Measurements from ENCODE around the gene CABLES2. TPM values are rescaled to one million over a fixed set of nuclear protein-coding genes. Genes with fewer than 3 reads are reported as not detected.

The CABLES2 gene
- total RNA-seq, 1 donor from 2014 or later = 8.1 TPM

DNA sequence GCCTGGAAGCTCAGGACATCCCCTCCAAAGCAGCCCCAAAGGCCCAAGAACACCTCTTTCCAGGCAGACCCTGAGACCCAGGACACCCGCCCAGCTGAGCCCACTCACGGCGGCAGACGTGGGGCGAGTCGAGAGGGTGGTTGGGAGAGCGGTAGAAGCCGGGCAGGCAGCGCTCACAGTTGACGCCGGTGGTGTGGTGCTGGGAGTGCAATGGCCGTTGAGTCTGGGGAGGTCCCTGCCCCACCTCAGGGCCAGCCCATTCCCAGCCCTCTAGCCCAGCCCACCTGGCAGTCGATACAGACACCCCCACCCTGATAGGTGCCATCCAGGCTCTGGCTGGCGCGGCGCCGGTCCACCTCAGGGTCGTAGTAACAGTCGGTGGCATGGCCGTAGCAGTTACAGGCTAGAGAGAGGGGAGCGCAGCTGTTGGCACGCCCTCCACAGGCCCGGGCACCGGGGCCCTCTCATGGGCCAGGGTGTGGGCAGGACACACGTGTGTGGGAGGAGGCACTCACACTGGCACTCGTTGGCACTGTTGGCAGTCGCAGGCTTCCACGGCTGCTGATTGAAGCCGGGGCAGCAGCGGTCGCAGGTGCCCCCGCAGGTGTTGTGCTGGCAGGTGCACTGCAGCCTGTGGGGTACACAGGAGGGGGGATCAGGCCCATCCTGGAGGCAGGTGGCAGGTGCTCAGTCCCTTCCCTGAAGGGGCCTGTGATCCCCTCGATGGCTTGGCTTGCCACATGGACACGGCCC, 60.5 kb downstream of the CABLES2 start:
- Histone ChIP-seq H3K27me3 (no peaks in the 10 kb centered on the region), H2AFZ (replicated peaks) (no peak overlapping the region), H3K4me3 (no peak overlapping the region), H3K79me2 (ENCODE audit: low read depth) (no peaks in the 10 kb centered on the region), H4K20me1 (ENCODE audit: low read depth) (no peaks in the 10 kb centered on the region), H3K9ac (no peak overlapping the region), H3K4me2 (no peak overlapping the region), H3K9me3 (ENCODE audit: low read depth) (no peaks in the 10 kb centered on the region), H3K27ac (no peak overlapping the region), H3K4me1 (no peaks in the 10 kb centered on the region), H3K36me3 (no peaks in the 10 kb centered on the region), H3F3A (ENCODE audit: low read depth) (no peaks in the 10 kb centered on the region)
- no peak overlapping the region for H3K27ac Mint-ChIP-seq
- H3K9me3 Mint-ChIP-seq = peaks cover 7% of the 10 kb centered on the region
- no peak for TF ChIP-seq EZH2phosphoT487 (IDR thresholded peaks at IDR 0.05)
- H3K36me3 Mint-ChIP-seq = peaks cover 13% of the 10 kb centered on the region
- DNase-seq (ENCODE audit: low spot score) = no peak
- no peak overlapping the region for H3K4me3 Mint-ChIP-seq
- no peaks in the 10 kb centered on the region for H3K4me1 Mint-ChIP-seq
- peaks cover 6% of the 10 kb centered on the region for H3K27me3 Mint-ChIP-seq (ENCODE audit: insufficient read depth, low read depth)

DNA sequence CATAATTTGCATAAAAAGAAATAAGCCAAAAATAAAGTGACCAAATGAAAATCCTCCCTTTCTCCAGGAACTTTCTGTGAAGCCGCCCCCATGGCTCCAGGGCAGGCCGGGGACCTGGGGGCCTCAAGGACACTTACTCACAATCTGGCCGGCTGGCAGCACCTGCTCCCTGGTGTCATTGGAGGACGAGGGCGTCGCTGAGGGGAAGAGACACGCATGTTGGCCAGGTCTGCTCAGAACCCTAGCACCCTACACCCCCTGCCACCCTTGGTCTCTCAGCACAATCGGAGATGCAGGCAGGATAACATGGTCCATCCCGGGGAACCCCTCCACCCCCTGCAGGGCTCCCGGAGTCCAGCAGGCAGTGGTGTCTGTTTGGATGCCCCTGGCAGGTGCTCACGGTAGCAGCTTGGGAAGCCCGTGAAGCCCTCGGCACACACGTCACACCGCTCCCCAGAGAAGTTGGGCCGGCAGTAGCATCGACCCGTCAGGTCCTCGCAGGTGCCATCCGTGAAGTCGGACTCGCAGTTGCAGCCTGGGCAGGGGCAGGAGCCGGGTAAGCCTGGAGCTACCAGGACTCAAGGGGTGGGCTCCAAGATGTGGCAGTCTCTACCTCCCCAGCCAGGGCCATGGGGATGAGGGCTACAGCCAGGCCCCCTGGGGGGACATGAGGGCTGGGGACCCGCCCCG, 61.3 kb downstream of the CABLES2 start:
- Mint-ChIP-seq H3K27me3 (ENCODE audit: insufficient read depth, low read depth) (peaks cover 6% of the 10 kb centered on the region), H3K4me3 (no peak overlapping the region), H3K4me1 (no peaks in the 10 kb centered on the region), H3K36me3 (peaks cover 15% of the 10 kb centered on the region), H3K9me3 (peaks cover 7% of the 10 kb centered on the region), H3K27ac (no peak overlapping the region)
- H3K79me2 ChIP-seq (ENCODE audit: low read depth) = no peaks in the 10 kb centered on the region
- TF ChIP-seq, protein P1, sequence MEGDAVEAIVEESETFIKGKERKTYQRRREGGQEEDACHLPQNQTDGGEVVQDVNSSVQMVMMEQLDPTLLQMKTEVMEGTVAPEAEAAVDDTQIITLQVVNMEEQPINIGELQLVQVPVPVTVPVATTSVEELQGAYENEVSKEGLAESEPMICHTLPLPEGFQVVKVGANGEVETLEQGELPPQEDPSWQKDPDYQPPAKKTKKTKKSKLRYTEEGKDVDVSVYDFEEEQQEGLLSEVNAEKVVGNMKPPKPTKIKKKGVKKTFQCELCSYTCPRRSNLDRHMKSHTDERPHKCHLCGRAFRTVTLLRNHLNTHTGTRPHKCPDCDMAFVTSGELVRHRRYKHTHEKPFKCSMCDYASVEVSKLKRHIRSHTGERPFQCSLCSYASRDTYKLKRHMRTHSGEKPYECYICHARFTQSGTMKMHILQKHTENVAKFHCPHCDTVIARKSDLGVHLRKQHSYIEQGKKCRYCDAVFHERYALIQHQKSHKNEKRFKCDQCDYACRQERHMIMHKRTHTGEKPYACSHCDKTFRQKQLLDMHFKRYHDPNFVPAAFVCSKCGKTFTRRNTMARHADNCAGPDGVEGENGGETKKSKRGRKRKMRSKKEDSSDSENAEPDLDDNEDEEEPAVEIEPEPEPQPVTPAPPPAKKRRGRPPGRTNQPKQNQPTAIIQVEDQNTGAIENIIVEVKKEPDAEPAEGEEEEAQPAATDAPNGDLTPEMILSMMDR (IDR thresholded peaks at IDR 0.05) = no peak
- TF ChIP-seq EZH2phosphoT487 (IDR thresholded peaks at IDR 0.05) = no peak
- no peak for TF ChIP-seq EZH2 (IDR thresholded peaks at IDR 0.05)
- no peaks in the 10 kb centered on the region for H4K20me1 ChIP-seq (ENCODE audit: low read depth)
- H3K9ac ChIP-seq = no peak overlapping the region
- no peaks in the 10 kb centered on the region for H3K4me1 ChIP-seq
- DNase-seq (ENCODE audit: low spot score) = no peak
- H3K27me3 ChIP-seq = no peaks in the 10 kb centered on the region
- no peaks in the 10 kb centered on the region for H3F3A ChIP-seq (ENCODE audit: low read depth)
- H3K4me2 ChIP-seq = no peak overlapping the region
- H3K36me3 ChIP-seq = no peaks in the 10 kb centered on the region
- H2AFZ ChIP-seq (replicated peaks) = no peak overlapping the region
- H3K27ac ChIP-seq = no peak overlapping the region
- H3K9me3 ChIP-seq (ENCODE audit: low read depth) = no peaks in the 10 kb centered on the region
- no peak overlapping the region for H3K4me3 ChIP-seq

DNA sequence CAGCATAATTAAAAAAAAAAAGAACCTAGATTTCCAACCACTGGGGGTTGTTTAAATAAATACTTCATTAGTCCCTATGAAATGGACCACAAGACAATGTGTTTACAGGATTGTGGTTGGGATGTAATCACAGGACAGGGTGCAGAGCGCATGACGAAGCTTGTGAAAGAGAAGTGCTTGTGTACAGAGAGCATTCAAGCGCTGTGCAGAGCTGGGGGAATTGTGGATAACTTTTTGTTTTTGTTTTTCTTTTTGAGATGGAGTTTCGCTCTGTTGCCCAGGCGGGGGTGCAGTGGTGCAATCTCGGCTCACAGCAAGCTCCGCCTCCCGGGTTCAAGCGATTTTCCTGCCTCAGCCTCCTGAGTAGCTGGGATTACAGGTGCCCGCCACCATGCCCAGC, 62.3 kb downstream of the CABLES2 start:
- no peaks in the 10 kb centered on the region for H3K36me3 ChIP-seq
- H3K9me3 ChIP-seq (ENCODE audit: low read depth) = no peaks in the 10 kb centered on the region
- Mint-ChIP-seq H3K27ac (no peak overlapping the region), H3K27me3 (ENCODE audit: insufficient read depth, low read depth) (peaks cover 8% of the 10 kb centered on the region), H3K36me3 (peaks cover 18% of the 10 kb centered on the region), H3K4me3 (no peak overlapping the region), H3K4me1 (no peaks in the 10 kb centered on the region), H3K9me3 (peaks cover 7% of the 10 kb centered on the region)
- H3F3A ChIP-seq (ENCODE audit: low read depth) = no peaks in the 10 kb centered on the region
- no peak overlapping the region for H2AFZ ChIP-seq (replicated peaks)
- no peaks in the 10 kb centered on the region for H3K4me1 ChIP-seq
- no peak for TF ChIP-seq EZH2phosphoT487 (IDR thresholded peaks at IDR 0.05)
- no peak for TF ChIP-seq EZH2 (IDR thresholded peaks at IDR 0.05)
- TF ChIP-seq, protein P1 (IDR thresholded peaks at IDR 0.05) = no peak
- H3K27ac ChIP-seq = no peak overlapping the region
- no peak overlapping the region for H3K4me3 ChIP-seq
- no peaks in the 10 kb centered on the region for H3K27me3 ChIP-seq
- H3K9ac ChIP-seq = no peak overlapping the region
- H4K20me1 ChIP-seq (ENCODE audit: low read depth) = no peaks in the 10 kb centered on the region
- no peak for DNase-seq (ENCODE audit: low spot score)
- H3K4me2 ChIP-seq = no peak overlapping the region
- no peaks in the 10 kb centered on the region for H3K79me2 ChIP-seq (ENCODE audit: low read depth)

DNA sequence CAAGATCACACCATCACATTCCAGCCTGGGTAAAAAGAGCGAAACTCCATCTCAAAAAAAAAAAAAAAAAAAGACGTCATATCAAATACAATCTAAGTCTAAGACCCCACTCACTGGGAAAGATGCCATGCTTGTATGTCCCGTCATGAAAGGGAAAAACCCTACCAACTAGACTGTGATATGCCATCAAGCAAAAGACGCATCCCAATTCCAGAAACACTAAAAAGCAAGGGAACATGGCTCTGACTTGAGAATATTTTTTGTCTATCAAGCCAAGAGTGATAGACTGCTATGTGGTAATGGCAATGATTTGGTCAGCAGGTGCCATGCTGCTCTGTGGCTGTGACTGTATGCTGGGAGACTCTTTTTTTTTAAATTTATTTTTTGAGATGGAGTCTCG, 63.0 kb downstream of the CABLES2 start:
- peaks cover 4% of the 10 kb centered on the region for H3K9me3 Mint-ChIP-seq
- H3K36me3 Mint-ChIP-seq = peaks cover 15% of the 10 kb centered on the region
- H3K4me1 ChIP-seq = no peaks in the 10 kb centered on the region
- no peak for DNase-seq (ENCODE audit: low spot score)
- H3K9me3 ChIP-seq (ENCODE audit: low read depth) = no peaks in the 10 kb centered on the region
- H3K27ac ChIP-seq = no peak overlapping the region
- no peaks in the 10 kb centered on the region for H3K27me3 ChIP-seq
- H3K27ac Mint-ChIP-seq = no peak overlapping the region
- TF ChIP-seq, protein P1 (IDR thresholded peaks at IDR 0.05) = no peak
- TF ChIP-seq EZH2phosphoT487 (IDR thresholded peaks at IDR 0.05) (no peak), EZH2 (IDR thresholded peaks at IDR 0.05) (no peak)
- no peak overlapping the region for H3K4me2 ChIP-seq
- no peaks in the 10 kb centered on the region for H3K79me2 ChIP-seq (ENCODE audit: low read depth)
- no peaks in the 10 kb centered on the region for H4K20me1 ChIP-seq (ENCODE audit: low read depth)
- H3K4me3 Mint-ChIP-seq = no peak overlapping the region
- no peaks in the 10 kb centered on the region for H3K36me3 ChIP-seq
- peaks cover 4% of the 10 kb centered on the region for H3F3A ChIP-seq (ENCODE audit: low read depth)
- no peak overlapping the region for H2AFZ ChIP-seq (replicated peaks)
- H3K4me3 ChIP-seq = no peak overlapping the region
- H3K27me3 Mint-ChIP-seq (ENCODE audit: insufficient read depth, low read depth) = peaks cover 7% of the 10 kb centered on the region
- no peak overlapping the region for H3K9ac ChIP-seq
- no peaks in the 10 kb centered on the region for H3K4me1 Mint-ChIP-seq
